Retina (tissue), 1 donor: Measurements from ENCODE around the gene PTPRN2.

Experiments used
- DNase-seq: peaks from one replicate; pipeline ENCODE4 v3.0.0-alpha.2; 2016

PTPRN2 gene

GRCh38 chr7:157772486-157773130 is 815.0 kb downstream of the PTPRN2 start:
- no peak for DNase-seq

- DNase-seq, result no peak
Measured at GRCh38 chr7:157771689-157772088, 815.9 kb downstream of the PTPRN2 start.

- no peak for DNase-seq
Measured at GRCh38 chr7:157770716-157771320, 816.8 kb downstream of the PTPRN2 start.

GRCh38 chr7:157769526-157770215 is 818.0 kb downstream of the PTPRN2 start:
- no peak for DNase-seq

GRCh38 chr7:157769086-157769485 is 818.5 kb downstream of the PTPRN2 start:
- peak; percentile 82 for DNase-seq

GRCh38 chr7:157768198-157768597 is 819.4 kb downstream of the PTPRN2 start:
- peak; percentile 75 for DNase-seq

GRCh38 chr7:157767506-157768197 is 820.0 kb downstream of the PTPRN2 start:
- no peak for DNase-seq

- DNase-seq, result no peak
Measured at GRCh38 chr7:157766098-157766497, 821.5 kb downstream of the PTPRN2 start.

- DNase-seq, result no peak
Measured at GRCh38 chr7:157764946-157765537, 822.6 kb downstream of the PTPRN2 start.

GRCh38 chr7:157764193-157764592 is 823.4 kb downstream of the PTPRN2 start:
- no peak for DNase-seq

- DNase-seq, result no peak
Measured at GRCh38 chr7:157763279-157764000, 824.2 kb downstream of the PTPRN2 start.

GRCh38 chr7:157762824-157763223 is 824.8 kb downstream of the PTPRN2 start:
- no peak for DNase-seq

- DNase-seq, result no peak
Measured at GRCh38 chr7:157760004-157760730, 827.5 kb downstream of the PTPRN2 start.

GRCh38 chr7:157759246-157759805 is 828.3 kb downstream of the PTPRN2 start:
- DNase-seq, result no peak

GRCh38 chr7:157758468-157759245 is 829.0 kb downstream of the PTPRN2 start:
- no peak for DNase-seq

GRCh38 chr7:157757776-157758467 is 829.7 kb downstream of the PTPRN2 start:
- no peak for DNase-seq

- no peak for DNase-seq
Measured at GRCh38 chr7:157757211-157757610, 830.4 kb downstream of the PTPRN2 start.

GRCh38 chr7:157755741-157756140 is 831.9 kb downstream of the PTPRN2 start:
- no peak for DNase-seq

- no peak for DNase-seq
Measured at GRCh38 chr7:157754416-157754790, 833.2 kb downstream of the PTPRN2 start.
